ENCODE results near the gene USP48.
"Not testable (repeated sequence)": the region's sequence is repeated elsewhere in the genome, so short reads cannot be mapped to it uniquely, and the experiment has no call there.

USP48 gene

DNA sequence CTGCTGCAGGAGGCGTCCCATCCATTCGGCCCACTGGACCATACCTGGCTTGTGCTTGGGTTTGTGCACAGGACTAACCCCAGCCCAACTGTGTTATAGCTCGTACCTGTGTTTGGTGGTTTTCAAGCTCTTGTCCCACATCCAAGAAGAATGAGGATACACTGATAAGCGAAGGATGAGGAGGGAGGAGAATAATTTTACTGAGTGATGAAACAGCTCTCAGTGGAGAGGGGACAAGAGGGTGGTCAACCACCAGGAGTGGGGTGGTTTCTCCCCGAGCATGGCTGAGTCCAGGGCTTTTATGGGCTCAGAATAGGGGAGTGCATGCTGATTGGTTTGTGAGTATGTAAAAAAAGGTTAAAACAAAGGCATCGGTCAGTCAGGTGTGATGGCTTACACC is 12.1 kb upstream of the USP48 start:
- TF ChIP-seq CTCF (IDR thresholded peaks at IDR 0.05) = no peak
- Histone ChIP-seq H3K4me3 (no peak overlapping the region), H3K27ac (no peak overlapping the region)
- DNase-seq (ENCODE audit: low spot score) = no peak

GRCh38 chr1:21794656-21795055 is 11.7 kb upstream of the USP48 start:
- H3K27ac ChIP-seq = no peak overlapping the region
- DNase-seq (ENCODE audit: low spot score) = no peak
- H3K4me3 ChIP-seq = no peak overlapping the region
- TF ChIP-seq CTCF (IDR thresholded peaks at IDR 0.05) = no peak

DNA sequence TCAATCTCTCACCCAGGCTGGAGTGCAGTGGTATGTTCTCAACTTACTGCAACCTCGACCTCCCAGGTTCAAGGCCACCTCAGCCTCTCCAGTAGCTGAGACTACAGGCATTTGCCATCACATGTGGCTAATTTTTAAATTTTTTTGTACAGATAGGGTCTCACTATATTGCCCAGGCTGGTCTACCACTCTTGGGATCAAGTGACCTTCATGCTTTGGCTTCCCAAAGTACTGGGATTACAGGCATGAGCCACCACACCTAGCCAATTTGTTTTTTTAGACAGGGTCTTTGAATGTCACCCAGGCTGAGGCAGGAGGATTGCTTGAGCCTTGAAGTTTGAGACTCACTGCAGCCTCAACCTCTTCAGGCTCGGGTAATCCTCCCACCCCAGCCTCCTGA is 10.2 kb upstream of the USP48 start:
- no peak overlapping the region for H3K27ac ChIP-seq
- DNase-seq (ENCODE audit: low spot score) = no peak
- TF ChIP-seq CTCF (IDR thresholded peaks at IDR 0.05) = no peak
- no peak overlapping the region for H3K4me3 ChIP-seq

DNA sequence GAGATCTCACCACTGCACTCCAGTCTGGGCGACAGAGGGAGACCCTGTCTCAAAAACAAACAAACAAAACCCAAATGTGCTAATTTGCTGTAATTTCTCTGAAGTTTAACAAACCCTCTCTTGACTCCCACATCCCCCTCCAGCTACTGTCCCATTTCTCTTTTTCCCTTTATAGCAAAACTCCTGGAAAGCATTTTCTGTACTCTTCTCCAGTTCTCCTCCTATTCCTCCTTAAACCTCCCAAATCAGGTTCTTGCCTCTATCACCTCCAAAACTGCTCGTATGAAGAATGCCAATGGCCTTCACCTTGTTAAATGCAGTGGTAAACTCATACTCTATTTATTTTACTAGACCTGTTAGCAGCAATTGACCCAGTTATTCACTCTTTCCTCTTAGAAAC is 3.7 kb upstream of the USP48 start:
- Histone ChIP-seq H3K27ac (no peak overlapping the region), H3K4me3 (no peak overlapping the region)
- no peak for TF ChIP-seq CTCF (IDR thresholded peaks at IDR 0.05)
- DNase-seq (ENCODE audit: low spot score) = no peak

DNA sequence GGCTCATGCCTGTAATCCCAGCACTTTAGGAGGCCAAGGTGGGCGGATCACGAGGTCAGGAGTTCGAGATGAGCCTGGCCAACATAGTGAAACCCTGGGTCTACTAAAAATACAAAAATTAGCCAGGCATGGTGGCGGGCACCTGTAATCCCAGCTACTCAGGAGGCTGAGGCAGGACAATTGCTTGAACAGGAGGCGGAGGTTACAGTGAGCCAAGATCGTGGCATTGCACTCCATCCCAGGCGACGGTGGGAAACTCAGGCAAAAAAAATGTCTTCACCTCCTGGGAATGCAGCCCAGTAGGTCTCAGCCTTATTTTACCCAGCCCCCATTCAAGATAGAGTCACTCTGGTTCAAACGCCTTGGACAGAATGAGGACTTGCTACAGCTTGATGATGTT is 2.8 kb upstream of the USP48 start:
- DNase-seq (ENCODE audit: low spot score); H3K27ac ChIP-seq; H3K4me3 ChIP-seq: not testable (repeated sequence)

- peak overlapping the region; percentile 97 to 100 for H3K27ac ChIP-seq
- TF ChIP-seq CTCF (IDR thresholded peaks at IDR 0.05) = no peak
- no peak for DNase-seq (ENCODE audit: low spot score)
- H3K4me3 ChIP-seq = peak overlapping the region; percentile 98
Measured at GRCh38 chr1:21783679-21784603, 992 bp upstream of the USP48 start.

DNA sequence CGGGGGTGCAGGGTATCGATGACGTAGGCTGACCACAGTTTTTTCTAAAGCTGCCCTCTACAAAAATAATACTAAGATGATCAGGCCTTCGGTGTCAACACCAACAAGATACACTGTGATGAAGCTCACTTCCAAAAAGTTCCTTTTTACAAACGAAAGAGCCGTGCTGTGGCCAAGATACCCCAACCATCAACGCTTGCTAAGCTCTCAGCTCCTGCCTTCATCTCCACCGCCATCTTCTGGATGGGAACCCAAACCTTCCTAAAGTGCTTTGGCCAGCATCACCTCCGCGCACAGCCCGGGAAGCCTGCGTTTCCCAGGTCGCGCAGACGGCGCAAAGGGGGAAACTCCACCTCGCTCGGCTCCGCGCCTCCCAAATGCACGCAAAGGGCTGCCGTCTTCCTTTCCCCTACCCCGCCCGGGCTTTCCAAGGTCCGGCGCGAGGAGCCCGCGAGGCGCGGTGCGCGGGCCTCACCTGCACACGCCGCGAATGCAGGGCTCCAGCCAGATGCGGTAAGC is 541 bp downstream of the USP48 start:
- peak overlapping the region; percentile 98 for H3K4me3 ChIP-seq
- DNase-seq (ENCODE audit: low spot score) = no peak
- no peak for TF ChIP-seq CTCF (IDR thresholded peaks at IDR 0.05)
- H3K27ac ChIP-seq = peak overlapping the region; percentile 97 to 100
